ENCODE data around the gene PIM2.
"Not testable (repeated sequence)": the region's sequence is repeated elsewhere in the genome, so short reads cannot be mapped to it uniquely, and the experiment has no call there.

PIM2 gene

DNA sequence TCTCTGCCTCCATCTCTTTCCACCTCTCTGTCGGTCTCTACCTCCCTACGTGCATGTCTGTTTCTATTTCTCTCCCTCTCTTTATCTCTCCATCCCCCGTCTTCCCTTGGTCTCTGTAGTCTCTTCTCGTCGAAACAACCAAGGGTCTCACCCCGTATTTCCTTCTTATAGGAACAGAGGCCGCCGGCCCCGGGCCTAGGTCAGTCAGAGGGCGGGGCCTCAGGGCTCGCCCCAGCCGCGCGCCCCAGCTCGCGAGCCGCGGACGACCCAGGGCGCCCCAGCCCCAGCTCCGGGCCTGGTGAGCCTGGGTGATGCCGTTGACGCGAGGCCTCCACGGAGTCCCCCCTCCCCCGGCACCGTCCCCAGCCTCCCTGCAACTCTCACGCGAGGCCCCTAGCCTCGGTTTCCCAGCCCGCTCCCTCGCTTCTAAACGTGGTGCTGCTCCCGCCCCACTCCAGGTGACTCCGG lies 27.9 kb downstream of the PIM2 start:
- H3K9ac ChIP-seq (ENCODE audit: low read depth, low read length) = peak overlapping the region; percentile 20; the same call in 1 of the 2 replicates
- no peak overlapping the region for H3K27ac ChIP-seq (ENCODE audit: low read length)
- H3K4me1 ChIP-seq (ENCODE audit: insufficient read depth, low read length) = no peaks in the 10 kb centered on the region
- no peaks in the 10 kb centered on the region for H3K27me3 ChIP-seq (ENCODE audit: insufficient read depth, low read length)
- peak overlapping the region; percentile 61 for H3K4me3 ChIP-seq (ENCODE audit: low read length)
- H3K9me3 ChIP-seq (ENCODE audit: insufficient read depth, low read depth, low read length) = no peaks in the 10 kb centered on the region
- H3K36me3 ChIP-seq (ENCODE audit: insufficient read depth, low read depth, low read length) = peaks cover 24% of the 10 kb centered on the region; the same call in 1 of the 2 replicates

DNA sequence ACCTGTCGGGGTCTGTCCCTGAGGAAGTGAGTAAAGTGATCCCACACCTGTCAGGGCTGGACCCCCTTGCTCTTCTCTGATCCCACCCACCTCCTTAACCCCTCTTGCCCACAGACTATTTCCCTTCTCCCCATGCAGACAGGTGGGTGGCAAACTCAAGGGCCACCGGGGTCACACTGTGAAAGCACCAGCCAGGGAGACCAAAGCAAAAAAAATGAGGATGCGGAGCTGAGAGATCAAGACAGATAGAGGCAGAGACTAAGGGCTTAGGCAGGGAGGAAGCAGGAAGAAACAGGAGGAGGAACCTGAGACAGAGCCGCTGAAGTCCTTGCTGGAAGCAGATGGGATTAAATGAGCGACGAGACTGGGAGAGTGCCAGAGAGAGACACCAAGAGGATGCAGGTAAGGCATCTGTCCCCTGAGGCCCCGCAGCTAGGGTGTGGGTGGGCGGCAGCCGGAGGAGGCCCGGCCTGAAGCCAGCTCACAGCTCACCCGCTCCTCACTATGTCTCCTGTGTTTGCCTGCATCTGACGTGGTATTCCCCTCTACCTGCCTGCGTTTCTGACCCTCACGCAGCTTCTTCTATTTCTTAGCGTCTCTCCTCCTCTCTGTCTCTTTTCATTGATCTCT lies 28.4 kb downstream of the PIM2 start:
- peaks cover 22% of the 10 kb centered on the region; the same call in 1 of the 2 replicates for H3K36me3 ChIP-seq (ENCODE audit: insufficient read depth, low read depth, low read length)

GRCh38 chrX:48886586-48886985 lies 32.2 kb downstream of the PIM2 start:
- not testable (repeated sequence) for H3K27ac ChIP-seq (ENCODE audit: low read length); H3K4me1 ChIP-seq (ENCODE audit: insufficient read depth, low read length); H3K9me3 ChIP-seq (ENCODE audit: insufficient read depth, low read depth, low read length); H3K36me3 ChIP-seq (ENCODE audit: insufficient read depth, low read depth, low read length); H3K4me3 ChIP-seq (ENCODE audit: low read length); H3K9ac ChIP-seq (ENCODE audit: low read depth, low read length); H3K27me3 ChIP-seq (ENCODE audit: insufficient read depth, low read length)

More for the DNA sequence above, 28.4 kb downstream of the PIM2 start:
- H3K27me3 ChIP-seq (ENCODE audit: insufficient read depth, low read length) = no peaks in the 10 kb centered on the region
- no peaks in the 10 kb centered on the region for H3K4me1 ChIP-seq (ENCODE audit: insufficient read depth, low read length)
- peak overlapping the region; percentile 61 for H3K4me3 ChIP-seq (ENCODE audit: low read length)
- no peak overlapping the region for H3K27ac ChIP-seq (ENCODE audit: low read length)
- peak overlapping the region; percentile 20; the same call in 1 of the 2 replicates for H3K9ac ChIP-seq (ENCODE audit: low read depth, low read length)
- no peaks in the 10 kb centered on the region for H3K9me3 ChIP-seq (ENCODE audit: insufficient read depth, low read depth, low read length)

DNA sequence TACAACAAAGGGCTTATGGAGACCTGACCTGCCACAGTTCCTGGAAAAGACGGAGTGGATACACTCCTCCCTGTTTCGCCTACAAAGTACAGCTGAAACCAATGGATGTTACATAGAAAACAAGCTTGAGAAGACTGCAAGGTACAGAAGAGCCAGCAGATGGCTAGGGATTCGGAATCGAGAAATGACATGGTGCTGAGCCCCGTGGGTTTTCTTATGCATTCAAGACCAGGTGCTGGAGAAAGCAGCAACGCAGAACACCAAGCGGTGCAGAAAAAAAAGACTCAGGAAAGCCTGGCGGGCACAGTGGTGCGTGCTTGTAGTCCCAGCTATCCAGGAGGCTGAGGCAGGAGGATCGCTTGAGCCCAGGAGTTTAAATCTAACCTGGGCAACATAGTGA lies 35.1 kb downstream of the PIM2 start:
- H3K9ac ChIP-seq (ENCODE audit: low read depth, low read length) = no peak overlapping the region
- H3K9me3 ChIP-seq (ENCODE audit: insufficient read depth, low read depth, low read length) = no peaks in the 10 kb centered on the region
- H3K36me3 ChIP-seq (ENCODE audit: insufficient read depth, low read depth, low read length) = no peaks in the 10 kb centered on the region
- no peaks in the 10 kb centered on the region for H3K27me3 ChIP-seq (ENCODE audit: insufficient read depth, low read length)
- no peaks in the 10 kb centered on the region for H3K4me1 ChIP-seq (ENCODE audit: insufficient read depth, low read length)
- H3K4me3 ChIP-seq (ENCODE audit: low read length) = no peak overlapping the region
- H3K27ac ChIP-seq (ENCODE audit: low read length) = no peak overlapping the region

- not testable (repeated sequence) for H3K4me3 ChIP-seq (ENCODE audit: low read length); H3K27ac ChIP-seq (ENCODE audit: low read length); H3K9me3 ChIP-seq (ENCODE audit: insufficient read depth, low read depth, low read length); H3K27me3 ChIP-seq (ENCODE audit: insufficient read depth, low read length); H3K4me1 ChIP-seq (ENCODE audit: insufficient read depth, low read length); H3K9ac ChIP-seq (ENCODE audit: low read depth, low read length); H3K36me3 ChIP-seq (ENCODE audit: insufficient read depth, low read depth, low read length)
These were observed 41.9 kb downstream of the PIM2 start for GRCh38 chrX:48876944-48877343.

- H3K9me3 ChIP-seq (ENCODE audit: insufficient read depth, low read depth, low read length); H3K4me1 ChIP-seq (ENCODE audit: insufficient read depth, low read length); H3K27ac ChIP-seq (ENCODE audit: low read length); H3K27me3 ChIP-seq (ENCODE audit: insufficient read depth, low read length); H3K4me3 ChIP-seq (ENCODE audit: low read length); H3K36me3 ChIP-seq (ENCODE audit: insufficient read depth, low read depth, low read length); H3K9ac ChIP-seq (ENCODE audit: low read depth, low read length): not testable (repeated sequence)
These were observed 46.8 kb downstream of the PIM2 start for GRCh38 chrX:48872017-48872416.

GRCh38 chrX:48864210-48864609 lies 54.6 kb downstream of the PIM2 start:
- H3K36me3 ChIP-seq (ENCODE audit: insufficient read depth, low read depth, low read length) = no peaks in the 10 kb centered on the region
- no peak overlapping the region for H3K9ac ChIP-seq (ENCODE audit: low read depth, low read length)
- H3K4me1 ChIP-seq (ENCODE audit: insufficient read depth, low read length) = no peaks in the 10 kb centered on the region
- H3K27me3 ChIP-seq (ENCODE audit: insufficient read depth, low read length) = no peaks in the 10 kb centered on the region
- no peaks in the 10 kb centered on the region for H3K9me3 ChIP-seq (ENCODE audit: insufficient read depth, low read depth, low read length)
- H3K27ac ChIP-seq (ENCODE audit: low read length) = no peak overlapping the region
- no peak overlapping the region for H3K4me3 ChIP-seq (ENCODE audit: low read length)

All from iPS-20b (cell line).